Gastrocnemius medialis (tissue), 4 donors: ENCODE data around the gene HOXD12.

ENCODE experiments used
- CTCF ChIP-seq, 5 experiments: fragments of 450-650 bp in 3 of 5; fragments of 200-600 bp in 2 of 5; sonication (generic) in 2 of 5; IDR thresholded peaks in 4 of 5; conservative IDR thresholded peaks in 1 of 5; 1 replicate in 4 of 5; 2 replicates in 1 of 5; pipeline ENCODE4 v1.5.1; 2016 to 2019; ENCODE audit warnings: antibody characterized with exemption in 5 of 5, mild to moderate bottlenecking in 3 of 5, moderate library complexity in 3 of 5
- POLR2A ChIP-seq, 2 donors: fragments of 450-650 bp; IDR thresholded peaks; one replicate each; pipeline ENCODE4 v1.6.1; 2017; ENCODE audit warnings: antibody characterized with exemption in 2 of 2, mild to moderate bottlenecking in 2 of 2, moderate library complexity in 2 of 2

- TF ChIP-seq CTCF (IDR thresholded peaks at IDR 0.05 in 4 of 5, conservative IDR thresholded peaks at IDR 0.05 in 1 of 5) (peak in 4 of 5 experiments; percentile 23 to 49 (median 30)), POLR2A (IDR thresholded peaks at IDR 0.05) (no peak)
Measured at GRCh38 chr2:176115883-176116813, 16.6 kb downstream of the HOXD12 start, which contains the start of gene HOXD10.
